ENCODE data around the gene NTM. TPM values are rescaled to one million over a fixed set of nuclear protein-coding genes. Genes with fewer than 3 reads are reported as not detected.

Gene NTM
- total RNA-seq, 1 donor from 2014 or later = 82.7 TPM

GRCh38 chr11:131734871-131735270 is 364.5 kb downstream of the NTM start:
- no peak for TF ChIP-seq CTCF (IDR thresholded peaks at IDR 0.05)
- Mint-ChIP-seq H3K9me3 (ENCODE audit: unreplicated experiment) (no peaks in the 10 kb centered on the region), H3K36me3 (ENCODE audit: unreplicated experiment) (no peaks in the 10 kb centered on the region), H3K4me1 (ENCODE audit: unreplicated experiment) (peaks cover 11% of the 10 kb centered on the region), H3K27me3 (ENCODE audit: unreplicated experiment) (peaks cover 36% of the 10 kb centered on the region), H3K4me3 (ENCODE audit: unreplicated experiment) (no peak overlapping the region), H3K27ac (ENCODE audit: unreplicated experiment) (no peak overlapping the region)
- no peak for DNase-seq (ENCODE audit: extremely low spot score, unreplicated experiment)

- no peaks in the 10 kb centered on the region for H3K9me3 Mint-ChIP-seq (ENCODE audit: unreplicated experiment)
- no peak for DNase-seq (ENCODE audit: extremely low spot score, unreplicated experiment)
- peaks cover 11% of the 10 kb centered on the region for H3K4me1 Mint-ChIP-seq (ENCODE audit: unreplicated experiment)
- no peaks in the 10 kb centered on the region for H3K36me3 Mint-ChIP-seq (ENCODE audit: unreplicated experiment)
- H3K27me3 Mint-ChIP-seq (ENCODE audit: unreplicated experiment) = peaks cover 24% of the 10 kb centered on the region
- TF ChIP-seq CTCF (IDR thresholded peaks at IDR 0.05) = no peak
- no peak overlapping the region for H3K4me3 Mint-ChIP-seq (ENCODE audit: unreplicated experiment)
- H3K27ac Mint-ChIP-seq (ENCODE audit: unreplicated experiment) = no peak overlapping the region
Observed at GRCh38 chr11:131737357-131737756, 366.9 kb downstream of the NTM start.

- Mint-ChIP-seq H3K4me1 (ENCODE audit: unreplicated experiment) (peaks cover 11% of the 10 kb centered on the region), H3K4me3 (ENCODE audit: unreplicated experiment) (no peak overlapping the region), H3K9me3 (ENCODE audit: unreplicated experiment) (no peaks in the 10 kb centered on the region), H3K36me3 (ENCODE audit: unreplicated experiment) (no peaks in the 10 kb centered on the region), H3K27ac (ENCODE audit: unreplicated experiment) (no peak overlapping the region), H3K27me3 (ENCODE audit: unreplicated experiment) (peaks cover 21% of the 10 kb centered on the region)
- DNase-seq (ENCODE audit: extremely low spot score, unreplicated experiment) = no peak
- no peak for TF ChIP-seq CTCF (IDR thresholded peaks at IDR 0.05)
Observed at GRCh38 chr11:131739243-131739882, 368.9 kb downstream of the NTM start.

GRCh38 chr11:131744847-131745246 is 374.4 kb downstream of the NTM start:
- Mint-ChIP-seq H3K4me1 (ENCODE audit: unreplicated experiment) (peaks cover 25% of the 10 kb centered on the region), H3K36me3 (ENCODE audit: unreplicated experiment) (no peaks in the 10 kb centered on the region), H3K4me3 (ENCODE audit: unreplicated experiment) (no peak overlapping the region), H3K9me3 (ENCODE audit: unreplicated experiment) (no peaks in the 10 kb centered on the region), H3K27ac (ENCODE audit: unreplicated experiment) (no peak overlapping the region), H3K27me3 (ENCODE audit: unreplicated experiment) (no peaks in the 10 kb centered on the region)
- no peak for TF ChIP-seq CTCF (IDR thresholded peaks at IDR 0.05)
- DNase-seq (ENCODE audit: extremely low spot score, unreplicated experiment) = no peak

GRCh38 chr11:131745405-131745804 is 375.0 kb downstream of the NTM start:
- TF ChIP-seq CTCF (IDR thresholded peaks at IDR 0.05) = no peak
- H3K4me1 Mint-ChIP-seq (ENCODE audit: unreplicated experiment) = peaks cover 25% of the 10 kb centered on the region

More at GRCh38 chr11:131745405-131745804, 375.0 kb downstream of the NTM start:
- DNase-seq (ENCODE audit: extremely low spot score, unreplicated experiment) = no peak
- Mint-ChIP-seq H3K9me3 (ENCODE audit: unreplicated experiment) (no peaks in the 10 kb centered on the region), H3K36me3 (ENCODE audit: unreplicated experiment) (no peaks in the 10 kb centered on the region), H3K27ac (ENCODE audit: unreplicated experiment) (no peak overlapping the region), H3K27me3 (ENCODE audit: unreplicated experiment) (no peaks in the 10 kb centered on the region), H3K4me3 (ENCODE audit: unreplicated experiment) (no peak overlapping the region)

All from osteocyte (in vitro differentiated cells).